HG02943 (cell line): ENCODE measurements around the gene P2RY14.

Source experiments
- ATAC-seq: cut with Tn5 transposase; IDR thresholded peaks from one replicate; pipeline ENCODE4 v1.9.1; 2021; ENCODE audit warnings: mild to moderate bottlenecking, low read depth, moderate library complexity; ENCODE audit not compliant: unreplicated experiment

The P2RY14 gene

GRCh38 chr3:151219056-151219455, 59.3 kb downstream of the P2RY14 start:
- no peak for ATAC-seq

DNA sequence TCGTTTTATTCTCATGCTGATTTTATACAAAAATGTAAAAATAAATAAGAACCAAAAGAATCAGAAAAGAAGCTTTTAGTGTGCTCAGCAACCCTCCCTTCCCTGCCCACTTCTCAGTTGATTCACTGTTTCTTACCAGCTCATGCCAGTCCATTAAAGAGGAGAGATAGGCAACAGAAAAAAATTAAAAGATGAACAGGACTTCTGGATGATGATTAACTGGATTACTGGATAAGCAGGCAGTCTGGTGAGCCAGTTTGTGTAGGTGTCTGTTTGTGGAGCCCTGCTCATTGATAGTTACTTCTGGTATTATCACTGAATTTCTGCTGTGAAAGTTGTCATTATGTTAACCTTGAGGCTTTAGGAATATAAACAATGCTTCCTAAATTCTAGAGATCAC, 60.2 kb downstream of the P2RY14 start:
- ATAC-seq = no peak

GRCh38 chr3:151216641-151217607, 61.4 kb downstream of the P2RY14 start:
- ATAC-seq = no peak

DNA sequence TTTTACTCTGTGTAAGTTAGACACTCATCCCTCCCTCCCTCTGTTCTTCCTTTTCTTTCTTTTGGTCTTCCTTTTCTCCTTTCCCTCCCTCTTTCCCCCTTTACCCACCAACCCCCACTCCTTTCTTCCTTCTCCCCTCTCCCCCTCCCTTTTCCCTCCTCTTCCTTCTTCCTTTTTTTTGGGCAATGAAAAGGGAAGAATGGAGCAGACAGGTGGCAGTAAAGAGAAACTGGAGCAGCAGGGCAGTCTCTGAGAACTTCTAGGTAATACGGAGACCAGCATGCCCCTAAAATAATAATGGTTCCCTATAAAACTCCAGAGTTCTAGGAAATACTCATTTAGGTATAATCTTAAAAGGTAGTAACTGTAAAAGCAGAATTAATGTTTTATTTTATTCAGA, 63.9 kb downstream of the P2RY14 start:
- no peak for ATAC-seq

- no peak for ATAC-seq
Measured at GRCh38 chr3:151213881-151214280, 64.5 kb downstream of the P2RY14 start.

DNA sequence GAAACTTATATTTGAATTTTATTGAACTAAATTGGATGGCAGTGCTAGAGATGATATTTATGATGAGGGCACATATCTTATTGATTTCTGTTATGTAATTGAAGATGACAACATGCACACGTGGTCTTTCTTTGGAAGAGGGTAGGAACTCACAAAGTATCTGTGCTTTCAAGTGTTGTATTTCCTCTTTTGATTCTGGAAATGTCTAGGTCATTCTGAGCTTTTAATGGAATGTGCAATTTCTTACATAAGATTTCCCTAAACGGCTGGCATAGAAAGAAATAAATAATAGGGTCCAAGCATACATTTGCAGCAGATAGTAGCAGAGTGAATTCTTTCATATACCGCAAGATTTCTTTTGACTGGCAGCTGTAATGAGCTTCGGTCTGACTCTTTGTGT, 65.2 kb downstream of the P2RY14 start:
- no peak for ATAC-seq

- peak; percentile 78 for ATAC-seq
Measured at GRCh38 chr3:151210676-151211381, 67.5 kb downstream of the P2RY14 start.

GRCh38 chr3:151209654-151210053, 68.7 kb downstream of the P2RY14 start:
- ATAC-seq = no peak

DNA sequence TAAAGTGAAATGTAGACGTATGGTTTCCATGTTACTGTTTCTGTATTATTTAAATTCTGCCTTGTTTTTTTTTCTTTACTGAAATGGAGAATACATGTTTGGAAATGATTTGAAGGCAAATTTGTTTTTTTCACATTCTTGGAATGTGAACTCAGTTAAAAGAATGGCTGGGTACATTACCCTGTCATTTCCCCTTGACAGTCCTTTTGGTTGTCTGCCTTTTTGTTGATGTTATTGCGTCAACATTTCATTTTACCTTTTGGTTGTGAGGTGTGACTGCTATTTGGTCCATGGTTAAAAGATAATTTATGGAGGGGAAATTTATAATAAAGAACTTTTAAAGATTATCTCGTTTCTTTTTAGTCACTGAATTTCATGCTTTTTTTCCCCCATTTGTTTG, 72.1 kb downstream of the P2RY14 start:
- no peak for ATAC-seq

DNA sequence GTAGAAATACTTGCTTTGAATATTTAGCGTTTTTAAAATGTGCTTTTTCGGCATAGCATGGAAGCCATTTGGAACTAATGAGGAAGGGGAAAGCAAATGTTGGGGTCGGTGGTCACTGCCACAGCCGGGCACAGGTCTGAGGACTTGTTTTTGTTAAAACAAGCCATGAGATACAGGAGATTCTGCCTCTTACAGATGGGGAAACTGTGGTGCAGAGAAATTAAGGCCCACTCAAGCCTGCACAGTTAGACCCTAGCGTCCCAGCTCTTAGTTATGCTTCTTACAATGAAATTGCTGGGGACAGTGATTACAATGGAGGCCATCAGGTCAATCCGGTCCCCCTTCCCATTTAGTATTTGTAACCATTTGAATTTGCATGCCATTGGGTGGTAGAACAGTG, 72.9 kb downstream of the P2RY14 start:
- ATAC-seq = no peak

- no peak for ATAC-seq
Measured at GRCh38 chr3:151204530-151205402, 73.6 kb downstream of the P2RY14 start.

- peak; percentile 87 for ATAC-seq
Measured at GRCh38 chr3:151203051-151203420, 75.3 kb downstream of the P2RY14 start, which contains the start of gene GPR171. TSS of gene GPR171 (minus strand) at chr3:151203216. CDS start at chr3:151199386, 3,830 bp downstream.

DNA sequence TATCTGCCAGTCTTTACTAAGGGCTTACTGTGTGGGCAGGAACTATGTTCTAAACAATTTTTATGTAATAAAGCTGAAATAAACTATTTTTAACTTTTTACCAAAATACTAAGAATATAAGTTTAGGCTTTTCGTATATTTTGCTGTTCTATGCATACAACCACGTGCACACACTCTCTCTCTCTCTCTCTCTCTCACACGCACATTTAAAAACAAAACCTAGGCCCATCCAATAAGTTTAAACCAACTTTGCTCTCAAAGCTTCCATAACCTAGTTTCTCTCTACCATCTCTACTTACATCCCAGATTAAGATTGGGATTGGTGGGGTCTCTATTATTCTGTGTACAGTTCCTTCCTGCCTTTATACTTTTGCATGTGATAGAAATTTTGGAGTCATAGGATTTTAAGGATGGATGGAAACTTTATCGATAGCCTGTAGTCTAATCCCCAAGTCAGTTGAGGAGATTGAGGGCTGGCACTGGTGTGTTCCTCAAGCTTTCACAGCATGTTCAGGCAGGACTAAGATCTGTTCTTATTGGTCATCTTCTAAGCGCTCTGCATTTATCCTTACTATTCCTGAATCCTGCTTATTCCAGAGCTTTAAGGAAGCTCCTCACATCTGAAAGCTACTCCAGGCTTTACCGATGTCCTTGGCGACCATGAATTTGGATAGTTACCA, 77.2 kb downstream of the P2RY14 start:
- no peak for ATAC-seq

DNA sequence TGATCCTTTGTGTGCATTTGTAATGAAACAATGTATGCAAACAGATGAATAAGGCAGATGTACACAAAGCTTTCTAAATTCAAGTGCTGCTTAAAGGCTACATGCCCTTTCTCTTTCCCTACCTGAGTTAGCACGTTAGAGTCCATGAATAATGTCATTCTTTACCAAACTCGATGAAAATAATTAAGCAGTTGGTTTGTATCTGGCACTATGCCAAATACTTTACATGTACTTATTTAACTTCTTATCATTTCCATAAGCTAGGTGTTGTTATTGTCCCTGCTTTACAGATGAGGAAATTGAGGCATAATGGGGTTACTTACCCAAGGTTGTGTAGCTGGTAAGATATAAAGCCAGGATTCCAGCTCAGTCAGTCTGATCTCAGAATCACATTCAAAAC, 77.8 kb downstream of the P2RY14 start:
- ATAC-seq = no peak

GRCh38 chr3:151199554-151200438, 78.5 kb downstream of the P2RY14 start:
- no peak for ATAC-seq

DNA sequence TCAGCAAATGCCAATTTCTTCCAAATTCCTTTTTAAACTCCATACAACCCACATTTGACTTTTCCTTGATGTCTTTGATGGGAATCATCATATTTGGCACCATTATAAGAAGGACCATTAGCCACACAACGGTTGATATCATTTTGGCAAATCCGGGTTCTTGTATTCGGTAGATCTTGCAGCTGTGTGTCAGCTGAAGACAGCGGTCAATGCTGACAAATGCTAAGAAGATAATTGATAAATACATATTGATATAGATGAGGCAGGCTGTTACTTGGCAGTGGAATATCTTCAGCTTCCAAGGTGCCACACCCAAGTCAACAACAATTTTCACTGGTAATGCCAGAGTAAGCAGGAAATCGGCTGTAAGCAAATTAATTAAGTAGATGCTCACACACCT, 79.5 kb downstream of the P2RY14 start:
- no peak for ATAC-seq

- no peak for ATAC-seq
Measured at GRCh38 chr3:151197981-151198767, 80.2 kb downstream of the P2RY14 start.

- no peak for ATAC-seq
Measured at GRCh38 chr3:151197228-151197627, 81.1 kb downstream of the P2RY14 start.
